ENCODE measurements around the gene CTDSPL. TPM values are rescaled to one million over a fixed set of nuclear protein-coding genes. Genes with fewer than 3 reads are reported as not detected.

The CTDSPL gene
- total and polyA plus RNA-seq, 2 of the 13 experiments (the other 11 are each of a cell fraction or from before 2014, with no cell fraction given): 26.1 to 142 TPM

DNA sequence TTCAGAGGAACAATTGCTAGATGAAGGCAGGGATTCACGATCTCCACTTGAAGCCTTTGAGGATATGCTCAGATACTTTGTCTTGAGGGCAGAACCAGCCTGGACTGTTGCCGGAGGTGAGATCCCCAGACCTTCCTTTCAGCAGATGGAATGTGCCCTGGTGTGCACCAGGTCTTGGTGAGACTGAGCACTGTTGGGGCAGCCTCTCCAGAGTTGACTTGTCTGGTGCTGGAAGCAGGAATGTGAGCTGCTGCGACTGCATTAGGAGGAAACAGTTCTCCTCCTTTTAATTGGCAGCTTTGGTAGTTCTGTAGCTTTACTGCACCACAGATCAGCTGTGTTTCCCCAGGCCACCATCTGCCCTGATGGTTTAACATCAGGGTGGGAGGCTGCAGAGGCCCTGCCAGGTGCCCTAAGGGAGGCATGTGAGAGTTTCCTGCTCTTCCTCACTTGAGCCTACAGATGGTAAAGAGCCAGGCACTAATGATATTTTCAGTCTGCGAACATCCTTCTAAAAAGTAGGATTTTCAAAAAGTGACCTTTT lies 58.5 kb downstream of the CTDSPL start:
- H3K4me1 ChIP-seq (ENCODE audit: insufficient read depth, low read length): peaks cover 84% of the 10 kb centered on the region
- H4K20me1 ChIP-seq (ENCODE audit: insufficient read depth, low read length): no peaks in the 10 kb centered on the region; the same call in 1 of the 2 replicates
- DNase-seq (ENCODE audit: low spot score) (no peak), ATAC-seq (no peak), FAIRE-seq (no peak)
- no TSS peak for BruUV-seq (replicated peaks)
- H3K9me3 ChIP-seq (ENCODE audit: low read length): no peaks in the 10 kb centered on the region
- no peaks in the 10 kb centered on the region for H3K27me3 ChIP-seq (ENCODE audit: control insufficient read depth in 1 of 2, insufficient read depth in 2 of 2, low read length in 2 of 2)
- no peak overlapping the region for H2AFZ ChIP-seq (ENCODE audit: low read length)
- in situ Hi-C loops (cut with HindIII; ENCODE audit: extremely low pct_ligation_motif_present, low pct_unique_long_range_greater_than_20kb): no loop called here
- 94% methylated on average over 2 of the region's 4 CpGs for WGBS (ENCODE audit: low lambda C conversion rate)
- no peak overlapping the region for H3K4me3 ChIP-seq (replicated peaks in 1 of 3; ENCODE audit: insufficient read depth in 1 of 3, low read depth in 2 of 3, low read length in 3 of 3)
- TF ChIP-seq ATF7-NPFF (CRISPR knock-in tag; IDR thresholded peaks at IDR 0.05; ENCODE audit: low read depth): no peak
- TF ChIP-seq ZFX (CRISPR knock-in tag; IDR thresholded peaks at IDR 0.05; ENCODE audit: low read depth): no peak
- TF ChIP-seq ZSCAN9 (CRISPR knock-in tag; IDR thresholded peaks at IDR 0.05; ENCODE audit: borderline replicate concordance): no peak
- TF ChIP-seq HIVEP1 (CRISPR knock-in tag; IDR thresholded peaks at IDR 0.05): no peak
- no peak for TF ChIP-seq SMARCE1 (IDR thresholded peaks at IDR 0.05; ENCODE audit: borderline replicate concordance)
- TF ChIP-seq, protein P1, sequence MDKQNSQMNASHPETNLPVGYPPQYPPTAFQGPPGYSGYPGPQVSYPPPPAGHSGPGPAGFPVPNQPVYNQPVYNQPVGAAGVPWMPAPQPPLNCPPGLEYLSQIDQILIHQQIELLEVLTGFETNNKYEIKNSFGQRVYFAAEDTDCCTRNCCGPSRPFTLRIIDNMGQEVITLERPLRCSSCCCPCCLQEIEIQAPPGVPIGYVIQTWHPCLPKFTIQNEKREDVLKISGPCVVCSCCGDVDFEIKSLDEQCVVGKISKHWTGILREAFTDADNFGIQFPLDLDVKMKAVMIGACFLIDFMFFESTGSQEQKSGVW (CRISPR knock-in tag; IDR thresholded peaks at IDR 0.05; ENCODE audit: borderline replicate concordance): no peak
- TF ChIP-seq RFX5 (IDR thresholded peaks at IDR 0.05; ENCODE audit: low read depth, low read length): no peak
- TF ChIP-seq, protein P2, sequence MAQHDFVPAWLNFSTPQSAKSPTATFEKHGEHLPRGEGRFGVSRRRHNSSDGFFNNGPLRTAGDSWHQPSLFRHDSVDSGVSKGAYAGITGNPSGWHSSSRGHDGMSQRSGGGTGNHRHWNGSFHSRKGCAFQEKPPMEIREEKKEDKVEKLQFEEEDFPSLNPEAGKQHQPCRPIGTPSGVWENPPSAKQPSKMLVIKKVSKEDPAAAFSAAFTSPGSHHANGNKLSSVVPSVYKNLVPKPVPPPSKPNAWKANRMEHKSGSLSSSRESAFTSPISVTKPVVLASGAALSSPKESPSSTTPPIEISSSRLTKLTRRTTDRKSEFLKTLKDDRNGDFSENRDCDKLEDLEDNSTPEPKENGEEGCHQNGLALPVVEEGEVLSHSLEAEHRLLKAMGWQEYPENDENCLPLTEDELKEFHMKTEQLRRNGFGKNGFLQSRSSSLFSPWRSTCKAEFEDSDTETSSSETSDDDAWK (CRISPR knock-in tag; IDR thresholded peaks at IDR 0.05): no peak
- TF ChIP-seq ZNF891 (CRISPR knock-in tag; IDR thresholded peaks at IDR 0.05): no peak
- TF ChIP-seq JUN (CRISPR knock-in tag; IDR thresholded peaks at IDR 0.05): no peak
- TF ChIP-seq RXRB (CRISPR knock-in tag; IDR thresholded peaks at IDR 0.05; ENCODE audit: borderline replicate concordance): no peak
- H3K9ac ChIP-seq (ENCODE audit: insufficient read depth, low read depth, low read length): no peak overlapping the region
- ChIA-PET POLR2A (no interaction called here), CTCF (ENCODE audit: low intra/inter-chr PET ratio, low total read pairs) (no interaction called here)
- no peak overlapping the region for H3K27ac ChIP-seq (ENCODE audit: extremely low read length, insufficient read depth, low read length)
- no peak overlapping the region for H3K4me2 ChIP-seq (ENCODE audit: low read depth, low read length)
- intact Hi-C loops (cut with micrococcal nuclease; ENCODE audit: unreplicated experiment): no loop called here
- H3K36me3 ChIP-seq (replicated peaks in 1 of 2; ENCODE audit: control insufficient read depth in 1 of 2, insufficient read depth in 2 of 2, low read length in 2 of 2): peaks cover 14 to 39% of the 10 kb centered on the region in 2 experiments
- H3K79me2 ChIP-seq (ENCODE audit: insufficient read depth, low read length): peaks cover 72% of the 10 kb centered on the region

Measured in HepG2 (cell line).